IMR-90 (cell line): Measurements from ENCODE around the gene CNDP1. TPM values are rescaled to one million over a fixed set of nuclear protein-coding genes. Genes with fewer than 3 reads are reported as not detected.

Source experiments
- ATAC-seq: fragments of 200-7000 bp; cut with Tn5 transposase; 2 replicates; pipeline ENCODE4 v1.9.1; 2020; ENCODE audit warnings: low read depth, mild to moderate bottlenecking, moderate library complexity
- BruUV-seq: library from RNA; stranded (reverse); fragments of 400-500 nt; replicated peaks from 2 replicates; lab custom pipeline; 2021; lab: Mats Ljungman, UMichigan
- CTCF ChIA-PET: fragments of 300-600 bp; formaldehyde crosslinking; extraction: SDS; loops from one replicate; lab custom pipeline; 2021; ENCODE audit warnings: antibody characterized with exemption; lab: Yijun Ruan, JAX
- POLR2A ChIA-PET: fragments of 300-600 bp; sonication (Branson Sonifier 250); formaldehyde crosslinking; loops from one replicate; lab custom pipeline; 2022; ENCODE audit warnings: antibody characterized with exemption; ENCODE audit not compliant: unreplicated experiment; lab: Charles Lee
- DNase-seq: peaks from one replicate; pipeline ENCODE4 v3.0.0; 2013
- H2AFZ ChIP-seq: replicated peaks from 2 replicates; pipeline ENCODE3; 2013; ENCODE audit warnings: low read length, mild to moderate bottlenecking; ENCODE audit not compliant: poor library complexity
- H2AK5ac ChIP-seq: 2 replicates; pipeline ENCODE4 v1.6.1; 2013; ENCODE audit warnings: low read depth, low read length, inconsistent platforms
- H2AK9ac ChIP-seq: replicated peaks from 2 replicates; pipeline ENCODE3; 2013; ENCODE audit warnings: mild to moderate bottlenecking, low read depth, low read length, moderate library complexity; ENCODE audit not compliant: poor library complexity
- H2BK120ac ChIP-seq: 2 replicates; pipeline ENCODE4 v1.6.1; 2013; ENCODE audit warnings: low read depth, low read length, inconsistent platforms
- H2BK15ac ChIP-seq: 3 replicates; pipeline ENCODE4 v1.6.1; 2013; ENCODE audit warnings: low read depth, low read length, inconsistent platforms
- H2BK20ac ChIP-seq: 2 replicates; pipeline ENCODE4 v1.6.1; 2013; ENCODE audit warnings: low read depth, mild to moderate bottlenecking, inconsistent platforms, low read length, moderate library complexity
- H2BK5ac ChIP-seq: 2 replicates; pipeline ENCODE4 v1.6.1; 2013; ENCODE audit warnings: mild to moderate bottlenecking, low read depth, low read length, inconsistent platforms; ENCODE audit not compliant: poor library complexity, severe bottlenecking
- H3K14ac ChIP-seq: replicated peaks from 2 replicates; pipeline ENCODE4 v1.6.1; 2013; ENCODE audit warnings: low read depth, low read length, inconsistent platforms
- H3K18ac ChIP-seq: 2 replicates; pipeline ENCODE4 v1.6.1; 2013; ENCODE audit warnings: low read depth, low read length, control low read depth
- H3K23ac ChIP-seq: 2 replicates; pipeline ENCODE4 v1.6.1; 2013; ENCODE audit warnings: low read depth, low read length, inconsistent platforms
- H3K27ac ChIP-seq: 2 replicates; pipeline ENCODE4 v1.5.1; 2013; ENCODE audit warnings: mild to moderate bottlenecking, control low read depth, low read length; ENCODE audit not compliant: insufficient read depth
- H3K27me3 ChIP-seq: 2 replicates; pipeline ENCODE4 v1.6.1; 2013; ENCODE audit warnings: low read length; ENCODE audit not compliant: control insufficient read depth, insufficient read depth
- H3K36me3 ChIP-seq: 2 replicates; pipeline ENCODE4 v1.6.1; 2013; ENCODE audit warnings: low read length, mixed read lengths; ENCODE audit not compliant: control insufficient read depth, insufficient read depth
- H3K4ac ChIP-seq: 2 replicates; pipeline ENCODE4 v1.6.1; 2013; ENCODE audit warnings: low read depth, low read length, inconsistent platforms
- H3K4me1 ChIP-seq: 2 replicates; pipeline ENCODE4 v1.6.1; 2013; ENCODE audit warnings: low read length, mixed read lengths; ENCODE audit not compliant: control insufficient read depth, insufficient read depth
- H3K4me2 ChIP-seq: 2 replicates; pipeline ENCODE4 v1.6.1; 2013; ENCODE audit warnings: low read depth, mild to moderate bottlenecking, control low read depth, low read length, moderate library complexity
- H3K4me3 ChIP-seq: 2 replicates; pipeline ENCODE4 v1.5.1; 2013; ENCODE audit warnings: low read depth, mild to moderate bottlenecking, control low read depth, low read length, moderate library complexity; ENCODE audit not compliant: insufficient read depth
- H3K56ac ChIP-seq: 2 replicates; pipeline ENCODE4 v1.6.1; 2013; ENCODE audit warnings: low read length, inconsistent platforms; ENCODE audit not compliant: insufficient read depth; ENCODE audit errors: extremely low read depth
- H3K79me1 ChIP-seq, 2 experiments: 2 replicates each; pipeline ENCODE4 v1.6.1; 2013; ENCODE audit warnings: low read length in 2 of 2, inconsistent platforms in 1 of 2, low read depth in 1 of 2
- H3K9ac ChIP-seq: 2 replicates; pipeline ENCODE4 v1.6.1; 2013; ENCODE audit warnings: low read depth, low read length, control low read depth
- H3K9me1 ChIP-seq: 2 replicates; pipeline ENCODE4 v1.6.1; 2013; ENCODE audit warnings: low read length, inconsistent platforms; ENCODE audit not compliant: insufficient read depth
- H3K9me3 ChIP-seq: 2 replicates; pipeline ENCODE4 v1.6.1; 2013; ENCODE audit warnings: low read length; ENCODE audit not compliant: control insufficient read depth, insufficient read depth
- H4K20me1 ChIP-seq: 2 replicates; pipeline ENCODE4 v1.6.1; 2013; ENCODE audit warnings: low read length, inconsistent platforms; ENCODE audit not compliant: insufficient read depth
- H4K5ac ChIP-seq: 2 replicates; pipeline ENCODE4 v1.6.1; 2013; ENCODE audit warnings: mild to moderate bottlenecking, low read depth, low read length, control low read depth
- H4K8ac ChIP-seq, 2 experiments: 2 replicates each; pipeline ENCODE4 v1.6.1; 2013; ENCODE audit warnings: low read depth in 2 of 2, low read length in 2 of 2, control low read depth in 1 of 2, inconsistent platforms in 1 of 2
- H4K91ac ChIP-seq: 2 replicates; pipeline ENCODE4 v1.6.1; 2013; ENCODE audit warnings: low read depth, low read length, inconsistent platforms; ENCODE audit not compliant: insufficient read depth
- BHLHE40 ChIP-seq: fragments of 150-350 bp; IDR thresholded peaks from 2 replicates; pipeline ENCODE4 v1.6.1; 2016; ENCODE audit warnings: mild to moderate bottlenecking, low read depth, low read length
- CEBPB ChIP-seq: IDR thresholded peaks from 2 replicates; pipeline ENCODE4 v1.6.1; 2012; ENCODE audit warnings: low read depth, low read length, improper control_type of control experiment
- CHD1 ChIP-seq: IDR thresholded peaks from 2 replicates; pipeline ENCODE4 v1.6.1; 2012; ENCODE audit warnings: low read depth, low read length, improper control_type of control experiment
- CTCF ChIP-seq: conservative IDR thresholded peaks from 2 replicates; pipeline ENCODE4 v1.5.1; 2012; ENCODE audit warnings: mild to moderate bottlenecking, low read depth, low read length, improper control_type of control experiment
- FOS ChIP-seq: fragments of 150-350 bp; IDR thresholded peaks from 2 replicates; pipeline ENCODE4 v1.6.1; 2016; ENCODE audit warnings: low read depth, low read length
- MAZ ChIP-seq: IDR thresholded peaks from 2 replicates; pipeline ENCODE4 v1.6.1; 2012; ENCODE audit warnings: low read depth, mild to moderate bottlenecking, low read length, improper control_type of control experiment, moderate library complexity, borderline replicate concordance
- MXI1 ChIP-seq: IDR thresholded peaks from 2 replicates; pipeline ENCODE4 v1.6.1; 2012; ENCODE audit warnings: low read depth, mild to moderate bottlenecking, low read length, moderate library complexity, borderline replicate concordance
- NFE2L2 ChIP-seq: fragments of 150-350 bp; IDR thresholded peaks from 2 replicates; pipeline ENCODE4 v1.6.1; 2016; ENCODE audit warnings: low read depth, mild to moderate bottlenecking, low read length
- POLR2A ChIP-seq: IDR thresholded peaks from 2 replicates; pipeline ENCODE4 v1.6.1; 2012; ENCODE audit warnings: mild to moderate bottlenecking, low read depth, low read length
- RAD21 ChIP-seq: IDR thresholded peaks from 2 replicates; pipeline ENCODE4 v1.6.1; 2012; ENCODE audit warnings: low read length, improper control_type of control experiment
- RCOR1 ChIP-seq: IDR thresholded peaks from 2 replicates; pipeline ENCODE4 v1.6.1; 2012; ENCODE audit warnings: mild to moderate bottlenecking, low read length, improper control_type of control experiment; ENCODE audit not compliant: insufficient replicate concordance
- RFX5 ChIP-seq: IDR thresholded peaks from 2 replicates; pipeline ENCODE4 v1.8.0; 2012; ENCODE audit warnings: low read depth, mild to moderate bottlenecking, low read length, moderate library complexity
- USF2 ChIP-seq: fragments of 150-350 bp; IDR thresholded peaks from 2 replicates; pipeline ENCODE4 v1.6.1; 2017; ENCODE audit warnings: mild to moderate bottlenecking, antibody characterized with exemption, low read length, low read depth
- WGBS, 2 experiments: methylation state at CpG; one replicate each; pipeline versions ENCODE4 v1.1.5 to v1.1.7; 2013; ENCODE audit warnings: missing lambda C conversion rate in 2 of 2; ENCODE audit not compliant: insufficient read length in 1 of 2; ENCODE audit errors: extremely low coverage in 2 of 2; 5-methylcytosine and 5-hydroxymethylcytosine counted together
- dilution Hi-C: fragments of 300-500 bp; cut with HindIII; formaldehyde crosslinking; loops from one replicate; pipeline ENCODE4 v1.14.3; 2018; ENCODE audit warnings: low sequenced_read_pairs; ENCODE audit not compliant: unreplicated experiment
- in situ Hi-C: fragments of 300-500 bp; cut with MboI; formaldehyde crosslinking; loops from 3 replicates; pipeline ENCODE4 v1.14.3; 2019; ENCODE audit warnings: low sequenced_read_pairs, inconsistent platforms, mixed read lengths
- intact Hi-C: fragments of 100-400 bp; cut with micrococcal nuclease; formaldehyde crosslinking; loops from 2 replicates; pipeline ENCODE4 v1.10.0; 2022
- polyA plus RNA-seq, 3 experiments: library from polyadenylated mRNA; depleted of rRNA; stranded (reverse); fragments of >200 nt; gene quantifications; 2 replicates each; pipeline ENCODE4 v1.2.3, GENCODE V29; 2012; ENCODE audit warnings: low replicate concordance in 1 of 3
- total RNA-seq: library from RNA; depleted of rRNA; stranded (reverse); fragments of >200 nt; gene quantifications from 2 replicates; pipeline ENCODE4 v1.2.3, GENCODE V29; 2012
- TF ChIP-seq, protein P1 (sequence below): fragments of 150-350 bp; IDR thresholded peaks from 2 replicates; pipeline ENCODE4 v1.6.1; 2016; ENCODE audit warnings: low read depth, mild to moderate bottlenecking, low read length, moderate library complexity, borderline replicate concordance

The CNDP1 gene
- total and polyA plus RNA-seq, 2 of the 4 experiments (the other 2 are of a cell fraction) = not detected

DNA sequence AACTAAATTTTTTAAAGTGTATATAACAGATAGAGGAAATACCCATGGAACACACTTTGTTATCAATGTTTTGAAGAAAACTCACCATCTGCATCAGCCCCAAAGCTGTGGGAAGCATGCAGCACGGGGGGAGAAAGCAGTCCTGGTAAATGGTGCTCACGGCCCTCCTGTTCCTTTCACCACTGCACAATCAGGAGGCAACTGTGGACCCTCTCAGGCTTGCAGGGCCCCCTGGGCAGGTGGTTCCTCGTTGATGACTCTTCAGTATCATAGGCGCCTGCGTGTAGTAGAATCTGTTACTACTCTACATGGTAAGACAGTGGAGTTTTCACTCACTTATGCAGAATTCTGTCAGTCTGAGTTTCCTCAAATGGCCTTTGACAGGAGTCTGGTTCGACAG is 4.9 kb upstream of the CNDP1 start:
- POLR2A ChIA-PET = no interaction called here
- CTCF ChIA-PET = no interaction called here
- ATAC-seq = no peak

More for the DNA sequence above, 4.9 kb upstream of the CNDP1 start:
- no CpG with 5 or more reads among the region's 6 CpGs for WGBS, 2 experiments
- Histone ChIP-seq H3K9me1 (no peaks in the 10 kb centered on the region), H2BK5ac (no peak overlapping the region), H3K9ac (no peak overlapping the region), H3K79me1 (no peaks in the 10 kb centered on the region), H3K14ac (no peak overlapping the region), H4K20me1 (no peaks in the 10 kb centered on the region), H2BK15ac (no peak overlapping the region), H3K4me3 (no peak overlapping the region), H4K91ac (no peak overlapping the region), H3K4me2 (no peak overlapping the region), H3K23ac (no peak overlapping the region), H3K27ac (no peak overlapping the region), H3K9me3 (no peaks in the 10 kb centered on the region), H3K18ac (no peak overlapping the region), H4K5ac (no peak overlapping the region), H3K27me3 (peaks cover 15% of the 10 kb centered on the region), H2BK120ac (no peak overlapping the region), H3K36me3 (no peaks in the 10 kb centered on the region), H3K4me1 (no peaks in the 10 kb centered on the region), H2AFZ (no peak overlapping the region), H2AK9ac (no peak overlapping the region), H2BK20ac (no peak overlapping the region), H2AK5ac (no peak overlapping the region), H3K4ac (no peak overlapping the region), H3K56ac (no peak overlapping the region), H4K8ac (no peak overlapping the region)
- dilution Hi-C loops (no loop called here), intact Hi-C loops (no loop called here), in situ Hi-C loops (no loop called here)
- DNase-seq = no peak
- no TSS peak for BruUV-seq
- TF ChIP-seq MXI1 = no peak
- TF ChIP-seq RCOR1 = no peak
- TF ChIP-seq, protein P1, sequence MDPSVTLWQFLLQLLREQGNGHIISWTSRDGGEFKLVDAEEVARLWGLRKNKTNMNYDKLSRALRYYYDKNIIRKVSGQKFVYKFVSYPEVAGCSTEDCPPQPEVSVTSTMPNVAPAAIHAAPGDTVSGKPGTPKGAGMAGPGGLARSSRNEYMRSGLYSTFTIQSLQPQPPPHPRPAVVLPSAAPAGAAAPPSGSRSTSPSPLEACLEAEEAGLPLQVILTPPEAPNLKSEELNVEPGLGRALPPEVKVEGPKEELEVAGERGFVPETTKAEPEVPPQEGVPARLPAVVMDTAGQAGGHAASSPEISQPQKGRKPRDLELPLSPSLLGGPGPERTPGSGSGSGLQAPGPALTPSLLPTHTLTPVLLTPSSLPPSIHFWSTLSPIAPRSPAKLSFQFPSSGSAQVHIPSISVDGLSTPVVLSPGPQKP = no peak
- no peak for TF ChIP-seq RAD21
- no peak for TF ChIP-seq USF2
- no peak for TF ChIP-seq FOS
- no peak for TF ChIP-seq CTCF
- no peak for TF ChIP-seq CEBPB
- TF ChIP-seq BHLHE40 = no peak
- TF ChIP-seq MAZ = no peak
- no peak for TF ChIP-seq POLR2A
- TF ChIP-seq NFE2L2 = no peak
- no peak for TF ChIP-seq RFX5
- no peak for TF ChIP-seq CHD1
